GM12864 (cell line): ENCODE measurements around the gene PCLO.
A peak's percentile ranks its signal among the peaks of the same experiment; 100 is the strongest.

ENCODE experiments used
- DNase-seq: peaks from one replicate; pipeline ENCODE4 v3.0.0-alpha.2; 2011; ENCODE audit warnings: low read depth
- H3K4me3 ChIP-seq: 2 replicates; pipeline ENCODE4 v1.5.1; 2011; ENCODE audit warnings: mild to moderate bottlenecking, low read depth, low read length, control low read depth
- CTCF ChIP-seq: IDR thresholded peaks from 2 replicates; pipeline ENCODE4 v1.5.1; 2011; ENCODE audit warnings: low read depth, mild to moderate bottlenecking, moderate library complexity, low read length, control low read depth, inconsistent platforms; ENCODE audit errors: missing control alignments

PCLO gene

DNA sequence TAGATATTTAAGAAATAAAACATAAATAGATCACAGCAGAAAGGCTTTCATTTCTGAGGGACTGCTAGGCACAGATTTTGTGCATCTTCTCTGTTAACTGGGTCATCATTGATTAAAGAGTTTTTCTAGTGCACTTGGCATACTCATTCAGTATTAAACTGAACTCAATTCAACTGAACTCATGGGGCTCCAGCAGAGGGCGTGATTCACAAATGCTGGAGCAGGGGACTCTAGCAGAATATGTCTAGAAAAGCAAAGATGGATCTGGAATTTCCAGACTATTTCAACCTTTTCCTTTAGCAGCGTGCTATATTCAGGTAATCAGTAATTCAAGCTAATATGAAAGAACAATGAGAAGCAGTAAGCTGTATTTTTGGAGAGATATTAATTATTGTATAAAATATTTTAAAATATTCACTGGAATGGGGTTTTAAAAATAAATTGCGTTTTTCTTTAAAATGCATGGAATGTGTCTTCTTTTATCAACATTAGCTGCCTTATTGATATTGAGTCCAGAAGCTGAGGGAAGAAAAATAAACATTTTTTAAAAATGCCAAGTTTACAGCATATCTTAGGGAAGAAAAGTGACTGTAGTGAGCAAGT is 422.3 kb downstream of the PCLO start:
- no peak overlapping the region for H3K4me3 ChIP-seq
- TF ChIP-seq CTCF: peak; percentile 42
- DNase-seq: no peak

DNA sequence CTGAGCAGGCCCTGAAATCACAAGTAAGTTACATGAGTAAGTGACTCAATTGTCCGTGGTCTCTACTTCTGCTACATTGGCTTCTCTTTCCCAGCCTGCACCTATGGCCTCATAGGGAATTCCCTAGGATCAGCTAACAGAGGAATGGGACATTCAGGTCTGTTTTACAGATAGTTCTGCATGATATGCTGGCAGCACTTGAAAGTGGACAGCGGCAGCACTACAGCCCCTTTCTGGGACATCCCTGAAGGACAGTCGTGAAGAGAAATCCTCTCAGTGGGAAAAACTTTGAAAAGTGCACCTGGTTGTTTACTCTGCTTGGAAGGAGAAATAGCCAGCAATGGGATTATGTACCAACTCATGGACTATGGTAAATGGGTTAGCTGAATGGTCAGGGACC is 426.1 kb downstream of the PCLO start:
- no peak overlapping the region for H3K4me3 ChIP-seq
- DNase-seq: no peak
- no peak for TF ChIP-seq CTCF

DNA sequence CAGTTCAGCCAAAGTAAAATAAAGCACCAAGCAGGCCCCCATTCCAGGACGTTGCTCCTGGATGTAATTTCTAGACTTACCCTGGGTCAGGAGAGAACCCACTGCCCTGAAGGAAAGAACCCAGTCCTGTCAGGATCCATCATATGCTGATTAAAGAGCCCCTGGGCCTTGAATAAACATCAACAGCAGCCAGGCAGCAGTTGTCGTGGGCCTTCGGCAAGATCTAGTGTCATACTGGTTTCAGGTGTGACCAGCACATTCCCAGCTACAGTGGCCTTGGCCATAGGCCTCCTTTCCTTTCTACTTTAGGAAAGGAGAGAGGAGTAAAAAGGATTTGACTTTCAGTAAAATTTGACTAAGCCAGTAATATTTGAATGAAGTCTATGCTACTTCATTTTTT is 430.0 kb downstream of the PCLO start:
- no peak for DNase-seq
- no peak overlapping the region for H3K4me3 ChIP-seq
- TF ChIP-seq CTCF: no peak

GRCh38 chr7:82729172-82730030 is 433.3 kb downstream of the PCLO start:
- no peak overlapping the region for H3K4me3 ChIP-seq
- DNase-seq: no peak
- TF ChIP-seq CTCF: peak; percentile 47

DNA sequence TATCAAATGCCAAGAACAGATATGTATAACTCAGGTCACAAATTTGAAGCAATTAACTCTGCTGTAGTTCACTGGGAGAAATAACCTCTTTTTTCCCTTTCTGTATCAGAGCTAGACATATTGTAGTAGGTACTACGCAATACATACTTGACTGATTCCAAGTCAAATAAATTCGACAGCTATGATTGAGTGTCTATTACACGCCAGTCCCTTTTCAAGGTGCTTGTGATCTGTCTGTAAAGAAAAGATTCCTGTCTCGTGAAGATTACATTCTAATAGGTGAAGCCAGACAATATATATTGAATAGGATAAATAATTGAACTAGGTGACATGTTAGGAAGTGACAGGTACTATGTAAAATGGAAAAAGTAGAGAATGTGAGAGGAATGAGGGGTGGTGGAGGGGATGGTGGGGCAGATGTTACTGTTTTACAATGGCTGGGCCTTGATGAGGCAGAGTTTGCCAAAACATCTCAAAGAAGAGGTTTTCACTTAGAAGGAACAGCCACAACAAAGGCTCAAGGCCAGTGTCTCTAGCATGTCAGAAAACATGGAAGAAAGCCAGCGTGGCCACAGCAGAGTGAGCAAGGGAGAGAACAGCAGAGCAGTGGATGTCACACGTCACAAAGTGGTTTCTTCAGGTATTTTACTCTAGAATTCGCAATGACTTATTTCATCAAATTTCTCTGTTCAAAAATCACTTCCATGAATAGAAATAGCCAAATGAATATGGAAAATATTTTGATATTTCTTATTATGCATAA is 436.5 kb downstream of the PCLO start:
- no peak overlapping the region for H3K4me3 ChIP-seq
- no peak for DNase-seq
- TF ChIP-seq CTCF: no peak

DNA sequence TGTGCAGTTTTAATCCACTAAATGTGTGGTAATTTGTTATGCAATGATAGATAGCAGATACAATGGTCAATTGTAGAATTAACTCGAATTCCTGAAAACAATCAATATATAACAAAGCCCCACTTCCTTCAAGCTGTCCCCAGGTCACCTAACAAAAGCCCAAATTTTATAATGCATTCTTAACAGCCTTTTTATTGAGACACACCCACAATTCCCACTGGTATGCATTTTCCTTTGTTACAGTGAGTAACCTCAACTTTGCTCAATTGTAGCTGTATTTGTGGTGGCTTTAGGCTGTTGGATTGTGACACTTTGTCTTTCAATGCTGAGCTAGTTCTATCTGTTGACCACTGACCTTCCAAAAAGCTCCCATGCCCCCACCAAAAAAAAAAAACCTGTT is 439.3 kb downstream of the PCLO start:
- no peak for TF ChIP-seq CTCF
- no peak for DNase-seq
- no peak overlapping the region for H3K4me3 ChIP-seq
